ENCODE data around the gene TAX1BP3.

- TF ChIP-seq POLR2A (IDR thresholded peaks at IDR 0.05): no peak
- no peak for TF ChIP-seq CTCF (IDR thresholded peaks at IDR 0.05)
Measured at GRCh38 chr17:3695129-3695722, 26.8 kb upstream of the TAX1BP3 start.

Measured in body of pancreas (tissue), 4 donors.